GM12873 (cell line): ENCODE results near the gene RNF227.

Experiments used
- TF ChIP-seq, protein P1 (sequence below): IDR thresholded peaks from 2 replicates; pipeline ENCODE4 v1.5.1; 2012; ENCODE audit warnings: low read depth, mild to moderate bottlenecking, moderate library complexity, low read length, control low read depth; ENCODE audit not compliant: insufficient read depth; ENCODE audit errors: missing control alignments

RNF227 gene

DNA sequence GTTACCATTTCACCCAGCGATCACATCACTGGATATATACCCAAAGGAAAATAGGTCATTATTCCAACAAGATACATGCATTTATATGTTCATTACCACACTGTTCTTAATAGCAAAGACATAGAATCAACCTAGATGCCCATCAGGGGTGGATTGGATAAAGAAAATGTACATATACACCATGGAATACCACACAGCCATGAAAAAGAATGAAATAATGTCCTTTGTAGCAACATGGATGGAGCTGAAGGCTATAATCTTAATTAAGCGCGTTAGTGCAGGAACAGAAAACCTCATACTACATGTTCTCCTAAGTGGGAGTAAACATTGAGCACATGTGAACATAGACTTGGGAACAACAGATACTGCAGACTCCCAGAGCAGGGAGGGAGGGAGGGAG, 34.5 kb upstream of the RNF227 start:
- TF ChIP-seq, protein P1, sequence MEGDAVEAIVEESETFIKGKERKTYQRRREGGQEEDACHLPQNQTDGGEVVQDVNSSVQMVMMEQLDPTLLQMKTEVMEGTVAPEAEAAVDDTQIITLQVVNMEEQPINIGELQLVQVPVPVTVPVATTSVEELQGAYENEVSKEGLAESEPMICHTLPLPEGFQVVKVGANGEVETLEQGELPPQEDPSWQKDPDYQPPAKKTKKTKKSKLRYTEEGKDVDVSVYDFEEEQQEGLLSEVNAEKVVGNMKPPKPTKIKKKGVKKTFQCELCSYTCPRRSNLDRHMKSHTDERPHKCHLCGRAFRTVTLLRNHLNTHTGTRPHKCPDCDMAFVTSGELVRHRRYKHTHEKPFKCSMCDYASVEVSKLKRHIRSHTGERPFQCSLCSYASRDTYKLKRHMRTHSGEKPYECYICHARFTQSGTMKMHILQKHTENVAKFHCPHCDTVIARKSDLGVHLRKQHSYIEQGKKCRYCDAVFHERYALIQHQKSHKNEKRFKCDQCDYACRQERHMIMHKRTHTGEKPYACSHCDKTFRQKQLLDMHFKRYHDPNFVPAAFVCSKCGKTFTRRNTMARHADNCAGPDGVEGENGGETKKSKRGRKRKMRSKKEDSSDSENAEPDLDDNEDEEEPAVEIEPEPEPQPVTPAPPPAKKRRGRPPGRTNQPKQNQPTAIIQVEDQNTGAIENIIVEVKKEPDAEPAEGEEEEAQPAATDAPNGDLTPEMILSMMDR = no peak

- TF ChIP-seq, protein P1 = no peak
Observed at GRCh38 chr17:7947651-7948050, 31.6 kb upstream of the RNF227 start.

GRCh38 chr17:7946441-7946840, 30.4 kb upstream of the RNF227 start:
- TF ChIP-seq, protein P1 = no peak

DNA sequence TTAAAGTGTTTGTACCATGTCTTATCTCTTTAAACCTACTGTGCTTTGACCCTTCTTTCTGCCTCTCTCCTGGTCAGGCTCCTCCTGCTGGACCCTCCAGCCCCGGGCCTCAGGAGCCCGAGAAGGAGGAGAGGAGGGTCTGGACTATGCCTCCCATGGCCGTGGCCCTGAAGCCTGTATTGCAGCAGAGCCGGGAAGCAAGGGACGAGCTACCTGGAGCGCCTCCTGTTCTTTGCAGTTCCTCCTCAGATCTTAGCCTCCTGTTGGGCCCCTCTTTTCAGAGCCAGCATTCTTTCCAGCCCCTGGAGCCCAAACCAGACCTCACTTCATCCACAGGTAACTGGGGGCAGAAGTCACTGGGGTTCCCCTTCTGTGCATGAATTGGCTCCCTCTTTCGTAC, 29.6 kb upstream of the RNF227 start:
- TF ChIP-seq, protein P1 = no peak

- TF ChIP-seq, protein P1 = no peak
Observed at GRCh38 chr17:7944326-7944725, 28.2 kb upstream of the RNF227 start.

DNA sequence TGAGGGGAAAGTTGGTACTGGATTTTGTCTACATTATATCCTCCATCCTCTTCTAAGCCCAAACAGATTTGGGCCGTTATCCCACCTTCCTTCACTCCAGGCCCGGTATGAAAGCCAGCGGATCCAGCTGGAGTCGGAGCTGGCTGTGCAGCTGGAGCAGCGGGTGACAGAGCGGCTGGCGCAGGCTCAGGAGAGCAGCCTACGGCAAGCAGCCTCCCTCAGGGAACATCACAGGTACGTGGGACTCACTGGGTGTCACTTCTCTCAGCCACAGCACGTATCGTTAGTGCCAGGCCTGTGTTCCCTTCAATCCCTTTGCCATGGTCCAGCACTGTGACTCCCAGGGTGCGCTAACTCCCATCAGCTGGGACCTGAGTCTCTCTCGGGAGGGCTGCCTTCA, 27.2 kb upstream of the RNF227 start:
- TF ChIP-seq, protein P1 = no peak

DNA sequence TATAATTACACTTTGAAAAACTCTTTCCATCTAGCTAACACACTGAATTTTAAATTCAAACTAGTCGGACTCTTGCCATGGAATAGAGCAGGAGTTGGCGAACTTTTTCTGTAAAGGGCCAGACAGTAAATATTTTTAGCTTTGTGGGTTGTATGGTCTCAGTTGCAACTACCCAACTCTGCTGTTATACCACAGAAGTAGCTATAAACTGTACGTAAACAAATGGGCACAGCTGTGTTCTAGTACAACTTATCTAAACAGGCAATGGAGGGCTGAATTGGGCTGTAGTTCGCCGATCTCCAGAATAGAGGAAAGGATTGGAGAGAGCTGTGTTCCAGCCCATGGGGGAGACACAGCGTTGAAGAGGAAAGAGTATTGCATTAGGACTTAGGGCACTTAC, 24.7 kb upstream of the RNF227 start:
- TF ChIP-seq, protein P1 = no peak
